ENCODE data around the gene PDZK1.

DNA sequence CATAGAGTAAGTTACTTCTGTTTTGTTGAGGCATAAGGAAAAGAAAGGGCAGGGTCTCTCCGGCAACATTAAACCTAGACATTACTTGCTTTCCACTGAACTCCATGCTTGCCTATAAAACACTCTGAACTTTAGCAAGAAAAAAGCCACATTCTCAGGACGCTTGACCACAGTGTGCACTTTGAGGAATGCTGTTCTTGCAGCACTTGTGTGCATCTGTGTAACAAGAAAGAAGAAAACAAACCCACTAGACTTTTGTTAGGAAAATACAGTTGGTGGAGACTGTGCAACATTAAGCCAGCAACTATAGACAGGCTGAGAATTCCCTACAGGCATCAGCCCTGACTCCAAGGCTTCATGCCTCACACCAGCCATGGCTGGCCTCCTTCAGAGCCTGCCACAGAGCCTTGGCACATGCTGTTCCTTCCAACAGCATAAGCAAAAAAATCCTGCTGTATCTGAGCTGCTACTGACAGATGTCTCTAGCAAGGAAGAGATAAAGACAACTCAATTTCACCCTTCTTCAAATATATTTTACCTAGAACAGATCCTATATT is 5.8 kb downstream of the PDZK1 start:
- TF ChIP-seq EZH2 (IDR thresholded peaks at IDR 0.05; ENCODE audit: low read length, unreplicated experiment) (no peak), EZH2phosphoT487 (IDR thresholded peaks at IDR 0.05; ENCODE audit: borderline replicate concordance, low read length) (no peak)
- TF ChIP-seq, protein P1, sequence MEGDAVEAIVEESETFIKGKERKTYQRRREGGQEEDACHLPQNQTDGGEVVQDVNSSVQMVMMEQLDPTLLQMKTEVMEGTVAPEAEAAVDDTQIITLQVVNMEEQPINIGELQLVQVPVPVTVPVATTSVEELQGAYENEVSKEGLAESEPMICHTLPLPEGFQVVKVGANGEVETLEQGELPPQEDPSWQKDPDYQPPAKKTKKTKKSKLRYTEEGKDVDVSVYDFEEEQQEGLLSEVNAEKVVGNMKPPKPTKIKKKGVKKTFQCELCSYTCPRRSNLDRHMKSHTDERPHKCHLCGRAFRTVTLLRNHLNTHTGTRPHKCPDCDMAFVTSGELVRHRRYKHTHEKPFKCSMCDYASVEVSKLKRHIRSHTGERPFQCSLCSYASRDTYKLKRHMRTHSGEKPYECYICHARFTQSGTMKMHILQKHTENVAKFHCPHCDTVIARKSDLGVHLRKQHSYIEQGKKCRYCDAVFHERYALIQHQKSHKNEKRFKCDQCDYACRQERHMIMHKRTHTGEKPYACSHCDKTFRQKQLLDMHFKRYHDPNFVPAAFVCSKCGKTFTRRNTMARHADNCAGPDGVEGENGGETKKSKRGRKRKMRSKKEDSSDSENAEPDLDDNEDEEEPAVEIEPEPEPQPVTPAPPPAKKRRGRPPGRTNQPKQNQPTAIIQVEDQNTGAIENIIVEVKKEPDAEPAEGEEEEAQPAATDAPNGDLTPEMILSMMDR (conservative IDR thresholded peaks at IDR 0.05; ENCODE audit: low read depth, low read length) = no peak
